GM19043 (cell line): ENCODE data around the gene PLXDC2.

Source experiments
- ATAC-seq: cut with Tn5 transposase; IDR thresholded peaks from one replicate; pipeline ENCODE4 v1.9.1; 2021; ENCODE audit warnings: low read depth; ENCODE audit not compliant: unreplicated experiment

The PLXDC2 gene

DNA sequence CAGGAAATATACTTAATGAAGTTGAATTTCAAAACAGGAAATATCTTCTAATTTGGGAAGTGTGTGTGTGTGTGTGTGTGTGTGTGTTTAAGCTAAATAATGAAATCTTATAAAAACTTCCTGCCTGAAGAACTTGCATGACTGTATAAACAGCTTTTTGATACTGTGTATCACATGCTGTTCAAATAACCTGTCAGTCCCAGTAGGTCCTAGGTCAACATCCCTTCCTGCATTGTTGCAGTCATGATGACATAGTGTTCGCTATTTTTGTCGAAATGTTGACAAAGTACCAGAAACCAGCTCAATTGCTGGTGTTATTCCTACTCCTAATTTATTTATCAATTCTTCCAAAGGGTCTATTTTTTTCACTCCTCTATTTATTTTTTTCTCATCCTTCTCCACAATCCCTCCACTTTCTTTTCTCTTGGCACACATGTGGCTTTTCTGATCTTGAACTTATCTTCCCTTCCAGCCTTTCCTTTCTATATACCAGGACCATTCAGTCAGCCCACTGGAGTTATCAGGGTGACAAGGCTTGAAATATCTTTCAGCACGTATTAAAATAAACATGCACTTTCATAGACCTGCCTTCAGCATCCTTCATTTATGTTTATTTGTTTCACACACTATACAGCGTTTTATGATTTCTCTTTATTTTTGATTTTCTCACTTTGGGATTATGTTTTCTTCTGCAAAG lies 115.8 kb downstream of the PLXDC2 start:
- no peak for ATAC-seq

DNA sequence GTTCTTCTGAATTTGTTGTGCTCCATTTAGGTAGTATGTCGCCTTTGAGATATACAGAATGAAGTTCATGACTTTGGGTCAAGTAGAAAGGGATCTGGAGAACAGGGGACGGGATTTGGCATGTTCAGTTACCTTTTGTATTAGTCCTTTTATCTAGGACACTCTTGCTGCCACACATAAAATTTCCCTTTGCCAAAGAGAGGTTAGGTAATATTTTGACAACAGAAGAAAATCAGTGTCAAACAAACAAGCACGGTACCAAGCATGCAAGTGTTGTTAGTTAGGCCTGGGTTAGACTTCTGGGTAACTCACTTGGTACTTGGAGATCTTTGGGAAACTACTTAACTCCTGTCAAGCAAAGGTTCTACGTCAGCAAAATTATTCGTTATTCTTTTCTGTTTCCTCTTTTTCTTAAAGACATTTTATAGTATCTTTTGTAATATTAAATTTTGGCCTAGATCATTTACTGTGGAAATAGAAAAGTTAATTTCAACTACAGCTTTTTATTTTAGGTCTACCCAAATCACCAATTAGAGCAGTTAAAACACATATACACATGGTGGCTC lies 116.7 kb downstream of the PLXDC2 start:
- no peak for ATAC-seq

DNA sequence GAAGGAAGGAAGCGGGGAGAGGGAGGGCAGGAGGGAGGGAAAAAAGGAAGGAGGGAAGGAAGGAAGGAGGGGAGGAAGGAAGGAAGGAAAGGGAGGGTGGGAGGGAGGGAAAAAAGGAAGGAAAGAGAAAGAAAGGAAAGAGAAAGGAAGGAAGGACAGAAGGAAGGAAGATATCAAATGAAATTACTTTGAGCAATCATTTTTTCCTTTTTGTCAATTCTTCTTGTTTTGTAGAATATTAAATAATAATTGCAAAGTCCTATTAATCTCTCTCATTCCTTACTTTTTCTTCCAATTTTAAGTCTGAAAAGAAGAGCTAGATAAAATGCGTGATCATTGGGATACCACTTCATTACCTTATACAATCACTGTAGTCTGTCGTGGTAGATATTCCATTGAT lies 117.5 kb downstream of the PLXDC2 start:
- no peak for ATAC-seq

DNA sequence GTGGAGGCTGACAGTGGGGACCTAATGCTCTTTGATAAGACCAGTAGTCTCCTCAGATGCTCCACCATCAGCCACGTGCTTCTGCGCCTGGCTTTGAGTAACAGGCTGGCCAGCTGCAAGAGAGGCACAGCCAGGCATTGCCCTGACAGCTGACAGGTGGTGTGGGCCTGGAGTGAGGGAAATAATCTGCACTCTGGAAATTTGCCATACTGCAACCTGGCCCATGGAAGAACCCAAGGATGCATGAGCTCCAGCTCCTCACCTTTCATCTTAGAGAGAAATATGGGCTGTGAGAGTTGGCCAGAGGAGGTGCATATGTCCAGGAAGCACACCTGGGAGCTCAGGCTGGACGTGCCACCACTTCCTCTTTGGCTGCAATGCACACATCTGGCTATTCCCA lies 118.9 kb downstream of the PLXDC2 start:
- ATAC-seq = no peak

DNA sequence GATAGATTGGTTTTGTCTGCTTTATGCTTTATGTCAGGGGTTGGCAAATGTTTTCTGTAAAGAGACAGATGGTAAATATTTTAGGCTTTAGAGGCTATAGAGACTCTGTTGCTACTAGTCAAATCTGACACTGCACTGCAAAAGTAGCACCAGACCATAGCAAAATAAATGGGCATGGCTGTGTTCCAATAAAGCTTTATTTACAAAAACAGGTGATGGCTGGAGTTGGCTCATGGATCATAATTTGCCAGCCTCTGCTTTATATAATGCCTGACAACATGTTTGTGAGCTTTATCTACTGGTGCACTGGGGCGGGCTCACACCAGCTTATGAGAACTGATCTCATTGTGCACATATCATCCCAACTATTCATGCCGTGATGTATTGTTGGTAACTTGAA lies 120.1 kb downstream of the PLXDC2 start:
- no peak for ATAC-seq

DNA sequence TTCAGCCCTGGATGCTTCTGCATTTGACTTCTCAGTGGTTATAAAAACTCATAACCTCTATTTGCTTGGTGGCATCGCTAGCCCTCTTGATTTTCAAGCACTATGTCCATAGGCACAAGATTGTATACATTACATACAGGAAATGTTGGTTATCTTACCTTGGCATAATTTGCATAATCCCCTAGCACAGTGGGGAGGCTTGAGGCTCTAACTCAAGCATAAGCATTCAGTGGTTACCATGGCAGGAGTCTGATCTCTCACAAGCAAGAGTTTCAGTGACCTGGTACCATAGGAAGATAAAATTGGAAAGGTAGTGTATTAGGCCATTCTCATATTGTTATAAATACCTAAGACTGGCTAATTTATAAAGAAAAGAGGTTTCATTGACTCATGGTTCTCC lies 121.8 kb downstream of the PLXDC2 start:
- no peak for ATAC-seq

DNA sequence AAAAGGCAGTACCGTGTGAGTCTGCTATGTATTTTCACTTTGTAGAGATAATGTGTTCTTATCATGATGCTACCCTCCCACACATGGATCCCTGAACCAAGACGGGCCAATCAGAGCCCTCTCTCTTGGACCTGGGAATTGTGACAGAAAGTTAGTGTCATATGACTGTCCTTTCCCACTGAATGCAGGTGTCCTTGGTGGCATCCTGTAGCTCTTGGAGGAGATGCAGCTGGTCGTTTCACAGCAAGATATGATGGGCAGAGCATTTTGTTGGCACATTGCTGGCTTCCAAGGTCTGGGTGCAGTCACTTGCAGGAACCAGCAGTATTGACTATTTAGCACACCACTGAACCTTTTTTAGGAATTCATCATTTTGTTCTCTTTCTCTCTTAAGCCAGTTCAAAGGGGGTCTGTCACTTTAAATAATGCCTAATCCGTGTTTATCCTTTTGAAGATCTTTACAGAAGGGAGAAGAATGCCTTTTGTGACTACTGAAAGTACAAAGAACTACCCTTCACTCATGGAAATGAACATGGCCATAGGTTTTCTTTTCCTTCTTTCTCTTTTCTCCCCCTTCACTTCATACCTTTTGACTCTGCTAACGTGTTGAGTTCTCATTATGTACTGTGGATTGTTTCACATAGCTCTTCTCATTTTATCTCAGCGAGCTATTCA lies 125.1 kb downstream of the PLXDC2 start:
- no peak for ATAC-seq

DNA sequence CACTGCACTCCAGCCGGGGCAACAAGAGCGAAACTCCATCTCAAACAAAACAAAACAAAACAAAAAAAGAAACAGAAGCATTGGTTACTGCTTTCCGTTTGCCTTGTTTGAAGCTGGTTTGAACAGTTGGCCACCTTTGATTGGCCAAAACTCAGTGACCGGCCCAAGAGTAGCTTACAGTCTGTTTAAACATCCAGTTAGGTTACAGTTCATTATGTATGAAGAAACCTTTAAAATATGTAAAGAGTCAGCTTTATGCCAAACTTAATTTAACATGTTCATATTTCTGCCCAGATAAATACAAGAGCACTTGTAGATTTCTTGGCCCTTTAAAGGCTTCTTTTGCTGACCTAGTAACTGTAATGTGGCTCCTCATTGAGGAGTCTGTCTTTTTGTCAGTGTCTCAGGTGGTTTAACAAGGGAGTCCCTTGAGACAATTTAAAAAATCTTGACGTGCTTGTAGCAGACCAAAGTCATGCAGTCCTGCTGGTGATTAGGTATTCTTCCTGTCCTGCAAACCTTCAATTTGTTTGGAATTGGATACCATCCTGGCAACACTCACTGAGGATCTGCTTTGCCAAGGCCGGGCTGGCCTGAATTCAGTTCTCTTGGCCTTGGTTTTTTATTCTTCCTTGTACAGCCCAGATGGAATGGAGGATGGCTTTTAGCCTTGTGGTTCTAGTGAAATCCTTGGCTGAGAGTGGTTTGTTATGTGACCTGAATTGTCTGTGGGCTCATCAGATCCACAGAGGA lies 128.9 kb downstream of the PLXDC2 start:
- no peak for ATAC-seq

DNA sequence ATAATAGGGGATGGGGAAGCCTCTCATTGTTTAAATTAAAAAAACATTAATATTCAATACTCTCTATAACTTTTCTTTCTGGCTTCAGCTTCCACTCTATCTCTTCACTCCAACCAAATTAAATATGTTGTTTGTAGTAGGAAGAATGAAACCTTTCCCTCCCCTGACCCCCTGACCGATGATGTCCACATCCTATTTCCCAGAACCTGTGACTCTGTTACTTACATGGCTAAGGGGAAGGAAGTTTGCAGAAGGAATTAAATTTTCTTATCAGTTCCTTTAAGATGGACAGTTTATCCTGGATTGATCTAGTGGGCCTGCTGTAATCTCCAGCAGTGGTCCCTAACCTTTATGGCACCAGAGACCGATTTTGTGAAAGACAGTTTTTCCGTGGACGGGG lies 130.0 kb downstream of the PLXDC2 start:
- ATAC-seq = no peak

DNA sequence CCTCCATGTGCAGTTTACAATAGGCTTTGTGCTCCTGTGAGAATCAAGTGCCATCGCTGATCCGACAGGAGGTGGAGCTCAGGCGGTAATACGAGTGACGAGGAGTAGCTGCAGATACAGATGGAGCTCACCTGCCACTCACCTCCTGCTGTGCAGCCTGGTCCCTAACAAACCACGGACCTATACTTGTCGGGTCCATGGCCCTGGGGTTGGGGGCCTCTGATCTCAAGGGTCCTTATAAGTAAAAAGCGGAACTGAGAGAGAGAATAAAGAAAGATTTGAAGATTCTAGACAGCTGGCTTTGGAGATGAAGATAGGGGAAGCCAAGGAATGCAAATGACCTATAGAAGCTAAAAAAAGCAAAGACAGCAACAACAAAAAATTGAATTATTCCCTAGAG lies 130.6 kb downstream of the PLXDC2 start:
- ATAC-seq = peak; percentile 61

DNA sequence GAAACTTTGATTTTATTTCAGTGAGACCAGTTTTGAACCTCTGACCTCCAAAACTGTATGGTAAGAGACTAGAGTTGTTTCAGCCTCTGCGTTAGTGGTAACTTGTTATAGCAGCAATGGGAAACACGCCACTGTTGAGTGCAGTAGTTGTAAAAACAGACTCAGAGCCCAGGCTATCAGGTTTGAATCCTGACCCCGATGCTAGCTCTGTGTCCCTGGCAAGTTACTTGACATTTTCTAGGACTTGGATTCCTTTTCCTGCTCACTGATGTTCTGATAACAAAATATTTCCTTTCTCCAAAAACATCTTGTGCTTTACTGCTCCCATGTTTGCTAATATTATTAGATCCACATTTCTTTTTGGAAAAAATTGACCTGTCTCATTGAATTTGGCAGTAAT lies 131.0 kb downstream of the PLXDC2 start:
- peak; percentile 18 for ATAC-seq

DNA sequence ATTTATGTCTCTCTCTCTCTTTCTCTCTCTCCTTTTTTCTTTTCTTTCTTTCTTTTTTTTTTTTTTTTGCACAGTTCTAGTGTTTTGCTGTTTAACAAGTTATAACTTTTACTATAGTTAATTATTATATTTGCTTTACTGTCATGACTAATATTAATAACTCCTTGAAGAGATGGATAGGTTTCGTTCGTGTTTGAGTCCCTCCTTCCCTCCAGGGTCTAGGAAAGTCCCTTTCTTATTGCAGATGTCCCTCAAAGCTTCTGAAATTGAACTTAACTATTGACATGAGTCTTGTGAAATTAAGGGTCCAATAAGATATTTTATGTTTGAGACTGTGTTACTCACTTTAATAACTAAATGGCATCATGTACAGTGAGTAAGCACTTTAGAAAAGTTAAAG lies 131.4 kb downstream of the PLXDC2 start:
- no peak for ATAC-seq

DNA sequence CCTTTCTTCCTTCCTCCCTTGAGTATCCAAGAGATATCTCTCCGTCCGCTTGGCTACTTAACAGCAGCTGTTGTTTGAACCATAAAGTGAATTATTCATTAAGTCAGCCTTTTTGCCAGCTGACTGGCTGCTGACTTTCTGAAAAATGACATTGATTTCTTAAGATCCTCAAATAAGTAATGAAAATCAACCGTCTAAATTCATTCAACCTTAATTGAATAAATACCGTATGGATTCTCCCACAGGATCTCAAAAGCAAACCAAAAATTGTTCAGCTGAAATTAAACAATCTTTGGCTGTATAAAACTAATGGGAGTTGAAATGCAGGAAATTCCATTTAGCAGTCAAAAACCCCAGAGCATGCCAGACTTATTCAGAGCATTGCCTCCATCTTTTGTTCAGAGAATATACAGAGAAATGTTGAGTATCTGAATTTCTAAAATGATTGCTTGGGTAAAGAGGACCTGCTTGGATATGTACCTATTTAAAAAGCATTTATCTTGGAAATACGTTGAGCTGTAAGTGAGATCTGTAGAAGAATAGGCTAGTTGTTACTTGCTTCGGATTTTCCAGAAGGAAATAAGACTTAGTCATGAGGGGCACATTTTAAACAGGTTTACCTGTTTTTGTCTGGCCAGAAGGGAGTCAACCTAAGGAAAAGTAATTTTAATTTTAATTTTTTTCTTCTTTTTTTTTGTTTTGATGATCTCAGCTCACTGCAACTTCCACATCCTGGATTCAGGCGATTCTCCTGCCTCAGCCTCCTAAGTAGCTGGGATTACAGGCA lies 136.2 kb downstream of the PLXDC2 start:
- no peak for ATAC-seq

DNA sequence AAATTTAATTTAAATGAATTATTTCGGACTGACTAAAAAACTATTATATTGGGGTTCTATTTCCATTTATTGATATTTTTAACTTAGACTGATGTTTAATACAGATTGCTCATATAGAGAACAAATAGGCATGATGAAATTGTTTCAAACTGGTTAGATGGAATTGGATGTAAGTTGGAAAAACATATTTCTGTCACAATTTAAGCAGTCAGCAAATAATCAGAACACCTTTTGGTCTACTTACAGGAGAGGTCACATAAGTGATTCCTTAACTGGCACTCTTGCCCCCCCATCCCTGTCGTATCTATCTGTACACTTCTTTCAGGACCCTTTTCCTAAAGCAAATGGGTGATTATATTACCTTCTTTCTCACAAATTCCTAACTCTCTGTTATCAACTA lies 138.4 kb downstream of the PLXDC2 start:
- no peak for ATAC-seq

DNA sequence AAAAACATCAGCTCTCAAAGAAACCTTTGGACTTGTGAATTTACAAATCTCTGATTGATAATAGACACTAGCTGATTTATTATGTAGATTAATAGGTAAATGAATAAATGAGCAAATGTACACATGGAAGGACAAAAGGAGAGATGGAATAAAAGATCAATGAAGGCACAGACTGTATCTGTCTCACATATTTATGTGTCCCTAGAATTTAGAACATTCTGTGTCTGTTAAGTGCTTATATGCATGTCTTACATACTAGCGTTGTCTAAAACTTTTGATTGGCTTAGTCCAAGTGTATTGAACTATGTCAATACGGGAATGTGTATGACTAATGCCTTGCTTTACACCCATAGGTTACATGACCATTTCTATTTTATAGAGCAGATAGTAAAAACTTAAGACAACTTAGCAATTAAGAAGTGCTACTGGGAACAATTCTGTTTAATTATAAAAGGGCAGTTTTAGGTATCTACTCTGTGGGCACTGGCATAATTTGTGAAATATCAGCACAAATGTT lies 140.3 kb downstream of the PLXDC2 start:
- ATAC-seq = no peak

DNA sequence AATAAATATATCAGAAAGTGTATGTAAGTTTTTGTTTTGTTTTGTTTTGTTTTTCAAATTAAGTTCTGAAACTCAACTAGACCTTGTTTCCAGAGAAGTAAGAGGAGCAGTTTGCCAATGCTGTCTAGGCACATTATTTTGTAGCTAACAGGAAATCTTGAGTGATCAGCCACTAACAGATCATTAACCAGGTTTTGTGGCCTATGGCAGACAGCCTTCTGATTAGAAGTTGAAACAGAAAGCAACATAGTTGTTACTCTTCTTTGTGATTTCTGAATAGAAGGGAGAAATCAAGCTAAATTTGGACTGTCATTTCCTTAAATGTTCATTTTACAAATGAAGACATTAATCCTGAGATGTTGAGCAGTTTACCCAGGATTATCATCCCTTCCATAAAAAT lies 142.6 kb downstream of the PLXDC2 start:
- peak; percentile 94 for ATAC-seq

DNA sequence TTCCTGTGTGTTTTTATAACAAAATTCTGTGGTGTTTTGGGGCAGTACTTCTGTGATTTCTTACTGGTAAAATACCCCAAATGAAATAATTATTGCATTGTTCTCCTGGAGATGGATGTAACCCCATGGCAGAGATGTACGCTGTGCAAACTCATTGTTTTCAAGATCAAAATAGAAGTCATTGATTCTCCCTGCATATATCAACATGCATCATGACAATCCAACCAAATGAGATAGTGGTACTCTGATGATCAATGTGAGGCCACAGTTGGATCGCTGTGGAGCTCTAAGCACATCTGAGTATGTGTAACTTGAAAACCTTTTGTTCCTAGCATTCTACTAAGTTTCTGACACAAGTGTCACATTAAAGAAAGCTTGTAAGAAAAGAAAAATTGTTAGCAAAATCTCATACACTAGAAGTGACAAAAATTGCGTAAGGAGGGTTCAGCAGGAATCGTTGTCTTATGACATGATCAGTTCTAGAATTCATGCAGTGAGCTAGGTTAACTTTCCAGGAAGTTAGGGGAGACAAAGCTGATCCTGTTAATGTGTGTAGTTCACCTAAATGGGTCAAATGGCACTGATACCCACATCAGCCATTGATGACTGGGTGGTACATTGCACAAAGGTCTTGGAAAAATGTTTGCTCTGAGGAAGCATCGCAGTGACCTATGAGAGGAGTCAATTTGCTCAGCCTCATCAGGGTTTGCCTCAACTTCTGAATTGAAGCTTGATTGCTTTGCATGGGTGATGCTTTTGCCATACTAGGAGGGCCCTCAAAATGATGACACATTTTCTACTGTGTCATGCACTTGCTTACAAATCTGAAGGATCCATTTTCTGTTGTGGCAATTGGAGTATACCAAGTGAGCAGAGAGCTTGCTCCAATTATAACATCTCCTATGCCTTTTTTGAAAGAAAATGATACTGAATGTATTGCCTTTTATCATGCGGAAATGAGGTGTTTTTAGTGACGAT lies 145.1 kb downstream of the PLXDC2 start:
- ATAC-seq = no peak

DNA sequence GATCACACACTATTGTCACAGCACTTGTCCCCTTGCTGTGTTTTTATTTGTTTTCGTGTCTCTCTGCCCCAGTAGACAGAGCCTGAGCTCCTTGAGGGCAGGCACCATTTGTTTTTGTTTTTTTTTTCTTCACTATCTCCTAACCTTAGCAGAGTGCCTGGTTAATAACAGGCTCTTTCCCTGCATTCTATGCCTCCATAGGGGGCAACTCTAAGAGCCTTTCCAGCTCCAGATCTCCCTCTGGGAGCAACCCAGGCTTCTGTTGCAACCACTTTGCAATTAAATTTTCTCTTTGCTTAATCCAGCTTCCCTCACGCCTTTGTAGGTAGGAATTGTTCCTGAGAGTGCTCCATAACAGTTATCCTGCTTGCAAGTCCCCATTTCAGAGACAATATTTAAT lies 148.4 kb downstream of the PLXDC2 start:
- no peak for ATAC-seq

DNA sequence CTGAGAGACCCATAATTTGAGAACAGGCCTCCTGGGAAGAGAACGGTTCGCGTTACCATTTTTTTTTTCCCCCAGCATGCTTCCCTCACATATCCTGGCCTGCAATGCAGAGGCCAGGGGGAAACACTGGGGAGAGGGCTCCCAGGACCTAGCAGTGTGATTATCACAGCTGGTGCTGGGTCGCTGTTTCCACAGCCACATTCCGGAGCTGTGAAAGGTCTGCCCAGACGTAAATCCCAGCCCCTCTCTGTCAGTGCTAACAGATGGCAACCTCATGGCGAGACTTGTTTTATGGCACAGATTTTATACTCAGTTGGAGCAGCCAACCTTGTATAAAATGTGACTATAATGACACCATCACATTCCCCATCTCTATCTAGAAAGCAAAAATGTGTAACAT lies 150.5 kb downstream of the PLXDC2 start:
- ATAC-seq = no peak
